Keratinocyte (primary cell): ENCODE measurements around the gene S100A6.

ENCODE experiments used
- EZH2 ChIP-seq: IDR thresholded peaks from one replicate; pipeline ENCODE4 v1.6.1; 2012; ENCODE audit warnings: inconsistent platforms, mild to moderate bottlenecking, low read length, moderate library complexity
- TF ChIP-seq, protein P1 (sequence below), 3 experiments: IDR thresholded peaks in 1 of 3; conservative IDR thresholded peaks in 1 of 3; optimal IDR thresholded peaks in 1 of 3; 2 replicates in 2 of 3; 3 replicates in 1 of 3; pipeline versions ENCODE3 to v1.5.1; 2011; ENCODE audit warnings: low read length in 3 of 3, mild to moderate bottlenecking in 3 of 3, moderate library complexity in 2 of 3, control low read depth in 1 of 3, inconsistent platforms in 1 of 3; ENCODE audit not compliant: insufficient read depth in 2 of 3; ENCODE audit errors: extremely low read depth in 1 of 3

DNA sequence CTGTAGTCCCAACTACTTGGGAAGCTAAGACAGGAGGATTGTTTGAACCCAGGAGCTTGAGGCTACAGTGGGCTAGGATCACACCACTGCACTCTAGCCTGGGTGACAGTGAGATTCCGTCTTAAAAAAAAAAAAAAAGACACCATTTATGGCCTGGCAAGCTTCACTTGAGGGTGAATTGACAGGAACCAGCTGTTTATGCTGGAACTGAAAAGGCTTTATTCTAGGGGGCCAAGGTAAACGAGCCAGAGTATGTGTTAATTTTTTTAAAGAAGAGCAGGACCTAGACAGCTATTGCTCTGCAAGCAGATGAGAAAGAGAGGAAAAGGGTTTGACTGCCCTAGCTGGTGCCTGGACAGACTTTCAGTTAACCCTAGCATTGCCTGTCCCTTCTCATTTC is 37.0 kb downstream of the S100A6 start:
- TF ChIP-seq, protein P1, sequence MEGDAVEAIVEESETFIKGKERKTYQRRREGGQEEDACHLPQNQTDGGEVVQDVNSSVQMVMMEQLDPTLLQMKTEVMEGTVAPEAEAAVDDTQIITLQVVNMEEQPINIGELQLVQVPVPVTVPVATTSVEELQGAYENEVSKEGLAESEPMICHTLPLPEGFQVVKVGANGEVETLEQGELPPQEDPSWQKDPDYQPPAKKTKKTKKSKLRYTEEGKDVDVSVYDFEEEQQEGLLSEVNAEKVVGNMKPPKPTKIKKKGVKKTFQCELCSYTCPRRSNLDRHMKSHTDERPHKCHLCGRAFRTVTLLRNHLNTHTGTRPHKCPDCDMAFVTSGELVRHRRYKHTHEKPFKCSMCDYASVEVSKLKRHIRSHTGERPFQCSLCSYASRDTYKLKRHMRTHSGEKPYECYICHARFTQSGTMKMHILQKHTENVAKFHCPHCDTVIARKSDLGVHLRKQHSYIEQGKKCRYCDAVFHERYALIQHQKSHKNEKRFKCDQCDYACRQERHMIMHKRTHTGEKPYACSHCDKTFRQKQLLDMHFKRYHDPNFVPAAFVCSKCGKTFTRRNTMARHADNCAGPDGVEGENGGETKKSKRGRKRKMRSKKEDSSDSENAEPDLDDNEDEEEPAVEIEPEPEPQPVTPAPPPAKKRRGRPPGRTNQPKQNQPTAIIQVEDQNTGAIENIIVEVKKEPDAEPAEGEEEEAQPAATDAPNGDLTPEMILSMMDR (optimal IDR thresholded peaks at IDR 0.05 in 1 of 3, IDR thresholded peaks at IDR 0.05 in 1 of 3, conservative IDR thresholded peaks at IDR 0.05 in 1 of 3; ENCODE audit: extremely low read depth in 1 of 3, insufficient read depth in 2 of 3, low read length in 3 of 3): no peak
- TF ChIP-seq EZH2: no peak
